Peyer's patch (tissue), 4 donors: ENCODE results near the gene UPF2.

Experiments
- CTCF ChIP-seq, 6 experiments: fragments of 450-650 bp in 4 of 6; fragments of 200-600 bp in 2 of 6; sonication (generic) in 1 of 6; IDR thresholded peaks; one replicate each; pipeline ENCODE4 v1.5.1; 2017 to 2019; ENCODE audit warnings: antibody characterized with exemption in 6 of 6, mild to moderate bottlenecking in 3 of 6, moderate library complexity in 1 of 6
- POLR2A ChIP-seq, 2 donors: fragments of 450-650 bp; IDR thresholded peaks; one replicate each; pipeline ENCODE4 v1.5.1; 2017; ENCODE audit warnings: antibody characterized with exemption in 2 of 2, mild to moderate bottlenecking in 2 of 2, moderate library complexity in 2 of 2

GRCh38 chr10:11931038-11931437 is 111.6 kb downstream of the UPF2 start:
- TF ChIP-seq CTCF (IDR thresholded peaks at IDR 0.05) (no peak), POLR2A (IDR thresholded peaks at IDR 0.05) (no peak)
